Fibroblast of pulmonary artery (primary cell): ENCODE measurements around the gene WNK4.

Experiments
- DNase-seq: peaks from one replicate; pipeline ENCODE4 v3.0.0-alpha.2; 2010; ENCODE audit warnings: low read depth
- H3K4me3 ChIP-seq: replicated peaks from 2 replicates; pipeline ENCODE4 v1.5.1; 2011; ENCODE audit warnings: low read depth, mild to moderate bottlenecking, control low read depth, low read length, moderate library complexity
- CTCF ChIP-seq: IDR thresholded peaks from 2 replicates; pipeline ENCODE4 v1.5.1; 2011; ENCODE audit warnings: mild to moderate bottlenecking, control low read depth, low read length, inconsistent platforms; ENCODE audit errors: missing control alignments

The WNK4 gene

GRCh38 chr17:42748202-42748907 lies 32.1 kb upstream of the WNK4 start:
- DNase-seq: no peak
- no peak overlapping the region for H3K4me3 ChIP-seq
- no peak for TF ChIP-seq CTCF

GRCh38 chr17:42748908-42749798 lies 31.3 kb upstream of the WNK4 start:
- no peak overlapping the region for H3K4me3 ChIP-seq
- no peak for TF ChIP-seq CTCF
- DNase-seq: no peak

- no peak overlapping the region for H3K4me3 ChIP-seq
- no peak for TF ChIP-seq CTCF
- DNase-seq: no peak
Measured at GRCh38 chr17:42750739-42751344, 29.6 kb upstream of the WNK4 start.

GRCh38 chr17:42751628-42752027 lies 28.8 kb upstream of the WNK4 start:
- no peak overlapping the region for H3K4me3 ChIP-seq
- TF ChIP-seq CTCF: no peak
- DNase-seq: peak; percentile 70

- no peak for TF ChIP-seq CTCF
- no peak overlapping the region for H3K4me3 ChIP-seq
- DNase-seq: peak; percentile 51
Measured at GRCh38 chr17:42754782-42755181, 25.6 kb upstream of the WNK4 start.

GRCh38 chr17:42759982-42760651 lies 20.3 kb upstream of the WNK4 start:
- no peak overlapping the region for H3K4me3 ChIP-seq
- DNase-seq: no peak
- TF ChIP-seq CTCF: no peak
